Measurements from ENCODE around the gene TBC1D16. TPM values are rescaled to one million over a fixed set of nuclear protein-coding genes. Genes with fewer than 3 reads are reported as not detected.

TBC1D16 gene, protein sequence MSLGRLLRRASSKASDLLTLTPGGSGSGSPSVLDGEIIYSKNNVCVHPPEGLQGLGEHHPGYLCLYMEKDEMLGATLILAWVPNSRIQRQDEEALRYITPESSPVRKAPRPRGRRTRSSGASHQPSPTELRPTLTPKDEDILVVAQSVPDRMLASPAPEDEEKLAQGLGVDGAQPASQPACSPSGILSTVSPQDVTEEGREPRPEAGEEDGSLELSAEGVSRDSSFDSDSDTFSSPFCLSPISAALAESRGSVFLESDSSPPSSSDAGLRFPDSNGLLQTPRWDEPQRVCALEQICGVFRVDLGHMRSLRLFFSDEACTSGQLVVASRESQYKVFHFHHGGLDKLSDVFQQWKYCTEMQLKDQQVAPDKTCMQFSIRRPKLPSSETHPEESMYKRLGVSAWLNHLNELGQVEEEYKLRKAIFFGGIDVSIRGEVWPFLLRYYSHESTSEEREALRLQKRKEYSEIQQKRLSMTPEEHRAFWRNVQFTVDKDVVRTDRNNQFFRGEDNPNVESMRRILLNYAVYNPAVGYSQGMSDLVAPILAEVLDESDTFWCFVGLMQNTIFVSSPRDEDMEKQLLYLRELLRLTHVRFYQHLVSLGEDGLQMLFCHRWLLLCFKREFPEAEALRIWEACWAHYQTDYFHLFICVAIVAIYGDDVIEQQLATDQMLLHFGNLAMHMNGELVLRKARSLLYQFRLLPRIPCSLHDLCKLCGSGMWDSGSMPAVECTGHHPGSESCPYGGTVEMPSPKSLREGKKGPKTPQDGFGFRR
- 26.2 TPM for polyA plus RNA-seq (ENCODE audit: insufficient read length)

DNA sequence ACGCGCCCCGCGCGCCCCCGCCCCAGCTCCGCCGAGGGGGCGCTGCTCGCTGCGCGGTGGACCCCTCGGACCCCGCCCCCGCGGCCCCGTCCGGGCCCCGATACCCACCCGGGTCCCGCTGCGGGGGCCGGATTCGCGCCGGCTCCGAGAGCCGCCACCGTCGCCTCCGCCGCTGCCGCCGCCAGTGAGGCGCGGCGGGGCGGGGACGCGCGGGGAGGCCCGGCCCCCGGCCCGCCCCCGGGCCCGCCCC, at the start of gene TBC1D16:
Gene TBC1D16, minus strand, starts transcription at position 186 of the 250 bp plus-strand sequence. CDS start 22,325 bp downstream, outside the sequence.
- DNase-seq (ENCODE audit: low read depth) = no peak

DNA sequence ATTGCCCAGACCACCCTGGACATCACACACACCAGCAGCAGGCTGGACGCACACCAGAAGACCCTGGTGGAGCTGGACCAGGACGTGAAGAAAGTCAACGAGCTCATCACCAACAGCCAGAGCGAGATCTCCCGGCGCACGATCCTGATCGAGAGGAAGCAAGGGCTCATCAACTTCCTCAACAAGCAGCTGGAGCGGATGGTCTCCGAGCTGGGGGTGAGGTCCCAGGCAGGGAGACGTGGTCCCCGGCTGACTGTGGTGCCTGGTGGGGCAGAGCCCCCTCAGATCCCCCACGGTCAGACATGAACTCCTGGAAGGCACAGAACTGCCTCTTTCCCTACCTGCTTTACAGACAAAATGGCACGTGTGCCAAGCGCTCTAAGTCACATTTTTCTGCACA, 49.1 kb upstream of the TBC1D16 start:
- no peak for DNase-seq (ENCODE audit: low read depth)

DNA sequence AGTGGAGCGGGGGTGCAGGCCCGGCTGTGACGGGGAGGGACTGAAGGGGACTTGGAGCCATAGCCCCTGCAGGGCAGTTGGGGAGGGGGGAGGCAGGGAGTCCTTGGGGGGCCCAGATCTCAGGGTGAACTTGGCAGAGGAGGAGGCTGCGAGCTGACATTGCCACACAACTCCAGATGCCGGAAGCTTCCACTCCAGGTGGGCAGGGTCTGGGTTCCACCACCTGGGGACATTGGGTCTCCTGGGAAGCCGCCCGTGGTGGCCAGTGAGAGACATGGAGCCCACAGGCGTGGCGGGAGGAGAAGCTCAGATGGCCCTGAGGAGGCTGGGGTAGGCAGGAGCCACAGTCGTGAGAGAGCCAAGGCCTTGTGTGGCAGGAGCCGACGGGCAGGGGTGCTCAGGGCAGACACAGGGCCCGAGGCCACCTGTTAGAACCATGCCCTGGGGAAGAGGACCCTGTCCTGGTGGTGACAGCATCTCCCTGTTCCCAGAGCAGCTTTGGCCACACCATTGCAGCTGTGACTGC, 47.5 kb upstream of the TBC1D16 start:
- DNase-seq (ENCODE audit: low read depth) = no peak

DNA sequence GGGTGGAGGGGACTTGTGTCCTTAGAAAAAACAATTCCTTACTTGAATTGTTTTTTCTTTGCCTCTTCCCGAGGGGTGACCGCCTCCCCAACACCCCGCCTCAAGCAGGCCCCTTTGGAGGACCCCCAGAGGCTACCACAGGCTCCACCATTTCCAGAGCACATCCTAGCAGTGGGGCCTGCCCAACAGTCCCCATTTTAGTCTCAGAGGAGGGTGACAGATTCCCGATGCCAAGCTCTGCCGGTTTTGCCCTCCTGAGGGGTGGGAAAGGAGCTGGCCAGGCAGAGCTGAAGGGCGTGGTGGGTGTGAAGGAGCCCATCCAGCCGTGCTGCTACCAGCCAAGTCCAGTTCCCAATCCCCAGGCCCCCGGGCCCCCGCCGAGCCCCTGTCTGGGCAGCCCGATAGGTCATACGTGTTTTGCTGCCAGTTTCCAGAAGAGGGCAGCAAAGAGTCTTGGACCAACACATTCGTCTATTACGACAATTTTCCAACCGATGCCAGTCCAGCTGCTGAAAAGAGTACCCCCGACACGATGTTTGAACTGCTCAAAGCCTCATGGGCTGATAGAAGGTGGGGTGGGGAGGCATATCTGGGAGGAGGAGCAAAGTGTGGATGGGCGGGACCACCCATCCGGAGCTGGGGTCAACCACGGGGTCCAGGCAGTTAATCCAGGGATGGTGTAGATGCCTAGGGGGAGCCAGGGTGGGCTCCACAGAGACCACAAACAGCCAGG, 46.9 kb upstream of the TBC1D16 start:
- DNase-seq (ENCODE audit: low read depth) = peak; percentile 67

DNA sequence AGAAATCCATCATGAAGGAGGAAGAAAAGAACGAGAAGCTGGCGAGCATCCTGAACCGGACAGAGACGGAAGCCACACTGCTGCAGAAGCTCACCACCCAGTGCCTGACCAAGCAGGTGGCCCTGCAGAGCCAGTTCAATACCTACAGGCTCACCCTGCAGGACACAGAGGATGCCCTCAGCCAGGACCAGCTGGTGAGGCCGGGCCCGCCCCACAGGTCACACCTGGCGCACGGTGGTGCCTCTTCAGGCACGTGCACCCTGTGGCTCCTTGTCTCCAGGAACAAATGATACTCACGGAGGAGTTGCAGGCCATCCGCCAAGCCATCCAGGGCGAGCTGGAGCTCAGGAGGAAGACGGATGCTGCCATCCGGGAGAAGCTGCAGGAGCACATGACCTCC, 45.9 kb upstream of the TBC1D16 start:
- no peak for DNase-seq (ENCODE audit: low read depth)

DNA sequence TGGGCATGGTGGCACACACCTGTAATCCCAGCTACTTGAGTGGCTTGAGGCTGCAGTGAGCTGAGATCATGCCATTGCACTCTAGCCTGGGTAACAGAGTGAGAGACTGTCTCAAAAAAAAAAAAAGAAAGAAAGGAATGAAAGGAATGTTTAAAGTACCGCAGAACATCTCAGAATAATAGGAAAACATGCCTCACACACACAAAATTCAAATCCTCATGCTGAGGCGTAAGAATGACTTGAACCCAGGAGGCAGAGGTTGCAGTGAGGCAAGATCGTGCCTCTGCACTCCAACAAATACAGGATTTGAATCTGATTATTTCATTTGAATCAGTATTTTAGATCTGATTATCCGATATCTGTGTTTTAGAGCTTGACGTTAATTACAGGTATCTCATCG, 44.4 kb upstream of the TBC1D16 start:
- no peak for DNase-seq (ENCODE audit: low read depth)

DNA sequence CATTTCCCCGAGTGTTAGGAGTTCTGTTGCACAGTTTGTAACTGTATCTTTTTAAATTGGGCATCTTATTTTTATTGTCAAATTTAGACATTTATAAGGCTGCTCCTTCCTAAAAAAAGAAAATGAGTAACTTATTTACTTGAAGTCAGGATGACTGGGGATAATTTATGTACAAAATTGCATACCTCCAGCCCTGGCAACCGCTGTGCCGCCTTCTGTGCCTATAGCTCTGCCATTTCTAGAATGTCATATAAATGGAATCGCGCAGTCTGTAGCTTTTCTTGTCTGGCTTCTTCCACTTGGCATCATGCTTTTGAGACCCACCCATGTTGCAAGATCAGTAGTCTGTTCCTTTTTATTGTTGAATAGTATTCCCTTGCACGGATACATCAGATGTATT, 36.7 kb upstream of the TBC1D16 start:
- no peak for DNase-seq (ENCODE audit: low read depth)

DNA sequence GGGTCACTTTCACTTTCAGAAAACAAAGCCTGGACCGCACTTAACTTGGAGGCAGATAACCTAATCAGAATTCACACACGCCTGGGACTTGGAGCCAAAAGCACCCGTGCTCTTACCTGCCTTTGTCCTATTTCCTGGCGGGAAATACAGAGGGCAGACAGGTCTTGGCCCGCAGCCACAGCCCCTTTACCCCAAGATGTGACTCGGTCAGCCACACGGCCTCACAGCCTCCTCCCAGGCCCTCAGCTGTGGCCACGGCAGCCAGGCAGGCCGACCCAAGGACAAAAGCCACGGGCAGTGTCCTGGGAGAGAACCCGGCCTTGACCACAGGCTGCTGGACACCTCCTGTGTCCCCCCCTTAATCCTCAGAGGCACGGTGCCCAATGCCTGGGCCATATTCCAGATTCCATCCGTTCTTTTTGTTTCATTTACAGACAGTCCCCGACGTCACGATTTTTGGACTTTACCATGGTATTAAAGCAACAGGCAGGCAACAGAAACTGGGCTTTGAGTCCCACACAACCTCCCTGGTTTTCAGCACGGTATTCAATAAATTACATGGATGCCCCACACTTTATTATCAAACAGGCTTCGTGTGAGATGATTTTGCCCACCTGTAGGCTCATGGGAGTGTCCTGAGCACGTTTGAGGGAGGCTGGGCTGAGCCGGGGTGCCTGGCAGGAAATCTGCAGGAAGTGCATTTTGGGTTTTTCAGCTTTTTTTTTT, 35.6 kb upstream of the TBC1D16 start:
- no peak for DNase-seq (ENCODE audit: low read depth)

DNA sequence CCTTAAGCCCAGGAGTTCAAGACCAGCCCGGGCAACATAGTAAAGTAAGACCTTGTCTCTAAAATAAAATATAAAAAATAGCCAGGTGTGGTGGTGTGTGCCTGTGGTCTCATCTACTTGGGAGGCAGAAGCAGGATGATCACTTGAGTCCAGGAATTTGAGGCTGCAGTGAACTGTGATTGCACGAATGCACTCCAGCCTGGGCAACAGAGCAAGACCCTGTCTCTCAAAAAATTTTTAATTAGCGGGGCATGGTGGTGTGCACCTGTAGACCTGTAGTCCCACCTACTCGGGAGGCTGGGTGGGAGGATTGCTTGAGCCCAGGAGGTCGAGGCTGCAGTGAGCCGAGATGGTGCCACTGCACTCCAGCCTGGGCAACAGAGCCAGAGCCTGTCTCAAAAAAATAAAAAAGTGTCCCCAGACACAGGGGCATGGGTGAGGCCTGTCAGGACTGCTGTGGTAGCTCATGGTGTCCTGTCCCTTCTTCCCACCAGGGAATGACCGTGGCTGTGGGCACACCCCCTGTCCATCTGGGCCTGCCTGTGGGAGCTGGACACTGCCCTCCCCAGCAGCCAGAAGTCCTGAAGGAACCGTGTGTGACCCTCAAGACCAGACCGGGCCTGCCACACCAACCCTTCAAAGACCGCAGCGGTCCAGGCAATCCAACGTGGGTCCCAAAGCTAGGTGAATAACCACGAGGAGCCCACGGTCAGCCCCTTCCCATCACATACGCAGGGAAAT, 34.9 kb upstream of the TBC1D16 start:
- no peak for DNase-seq (ENCODE audit: low read depth)

DNA sequence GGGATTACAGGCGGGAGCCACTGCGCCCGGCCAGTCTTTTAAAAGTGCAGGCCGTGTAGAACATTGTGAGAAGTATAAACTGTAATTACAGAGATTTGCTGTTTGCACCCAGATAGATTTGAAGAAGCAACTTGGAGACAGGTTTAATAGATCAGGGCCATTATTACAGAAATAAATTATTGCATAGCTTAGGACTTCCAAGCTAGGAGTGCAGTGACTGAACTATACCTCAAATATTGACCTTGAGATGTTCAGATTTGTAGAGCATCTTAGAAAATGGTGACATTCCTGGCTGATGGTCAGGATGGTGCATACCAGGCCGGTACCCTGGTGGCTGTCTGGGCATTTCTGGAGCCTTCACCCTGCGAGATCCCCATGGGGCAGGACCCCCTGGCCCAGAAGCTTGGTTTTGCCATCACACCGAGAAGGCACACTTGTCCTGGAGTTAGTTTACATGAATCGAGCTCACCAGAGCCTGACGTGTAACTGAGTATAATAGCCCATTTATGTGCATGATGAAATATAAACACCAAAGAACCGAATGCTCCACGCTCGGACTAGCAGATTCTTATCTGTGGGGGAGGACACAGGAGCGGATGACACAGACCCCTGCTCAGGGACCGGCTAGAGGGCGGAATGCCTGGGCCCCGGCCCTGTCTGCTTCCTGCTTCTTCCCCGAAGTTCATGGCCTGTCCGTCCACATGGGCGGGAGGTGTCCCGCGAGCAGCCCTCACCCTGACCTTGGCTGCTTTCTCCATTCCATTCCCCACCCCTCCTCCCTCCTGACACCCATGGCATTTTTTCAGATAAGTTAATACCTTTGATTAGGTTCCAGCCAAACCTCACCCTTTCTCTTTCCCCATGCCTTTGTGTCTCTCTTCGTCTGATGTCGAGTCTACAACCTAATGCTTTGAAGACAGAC, 32.9 kb upstream of the TBC1D16 start:
- DNase-seq (ENCODE audit: low read depth) = no peak

DNA sequence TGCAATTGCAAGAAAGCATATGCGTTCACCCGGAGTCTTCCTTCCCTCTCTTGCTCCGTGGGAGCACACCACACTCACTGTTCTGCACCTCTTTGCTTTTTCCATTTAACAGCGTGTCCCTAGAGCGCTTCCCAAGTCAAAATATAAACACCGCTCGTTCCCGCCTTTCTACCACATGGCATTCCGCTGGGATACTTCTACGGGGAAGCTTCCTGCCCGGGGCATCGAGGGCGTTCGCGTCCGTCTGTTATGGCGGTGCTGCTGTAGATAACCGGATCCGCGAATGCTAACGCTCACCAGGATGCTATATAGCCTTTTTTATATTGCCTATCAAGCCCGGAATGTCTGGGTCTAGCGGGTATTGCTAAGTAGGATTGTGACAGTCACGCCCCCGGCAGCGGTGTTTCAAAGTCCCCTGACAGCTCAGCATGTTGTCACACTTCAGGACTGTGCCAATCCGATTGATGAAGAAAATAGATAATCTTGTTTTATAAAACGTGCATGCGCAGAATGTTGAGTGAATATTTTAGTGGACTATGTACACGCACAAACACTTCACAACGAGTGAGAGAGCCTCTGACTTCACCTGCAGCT, 31.8 kb upstream of the TBC1D16 start:
- DNase-seq (ENCODE audit: low read depth) = no peak

DNA sequence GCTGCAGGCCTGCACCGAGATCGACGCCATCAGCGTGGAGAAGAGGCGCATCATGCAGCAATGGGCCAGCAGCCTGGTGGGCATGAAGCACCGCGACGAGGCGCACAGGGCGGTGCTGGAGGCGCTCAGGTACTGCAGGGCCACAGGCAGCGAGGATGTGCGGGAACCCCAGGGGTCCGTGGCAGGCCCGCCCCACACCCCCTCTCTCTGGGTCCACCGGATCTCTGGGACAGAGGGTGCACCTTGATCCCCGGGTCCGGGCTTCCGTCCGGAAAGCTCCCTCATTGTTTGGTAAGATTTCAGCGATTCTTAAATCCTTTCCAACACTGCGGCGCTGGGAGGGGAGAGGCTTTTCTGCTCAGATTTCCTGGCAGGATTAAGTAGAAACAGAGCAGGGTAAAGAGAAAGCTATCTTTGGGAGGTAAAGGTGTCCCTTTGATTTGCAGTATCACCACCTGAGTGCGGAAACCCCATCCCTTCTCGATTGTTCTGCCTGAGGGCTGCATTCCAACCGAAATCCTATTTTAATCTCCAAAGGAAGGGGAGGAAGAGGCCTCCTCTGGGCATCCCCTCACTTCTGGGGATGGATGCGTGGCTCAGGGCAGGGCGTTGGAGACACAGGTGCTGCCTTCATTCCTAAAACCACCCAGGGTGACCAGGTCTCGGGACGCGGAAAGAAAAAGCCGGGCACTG, 30.0 kb upstream of the TBC1D16 start:
- no peak for DNase-seq (ENCODE audit: low read depth)

DNA sequence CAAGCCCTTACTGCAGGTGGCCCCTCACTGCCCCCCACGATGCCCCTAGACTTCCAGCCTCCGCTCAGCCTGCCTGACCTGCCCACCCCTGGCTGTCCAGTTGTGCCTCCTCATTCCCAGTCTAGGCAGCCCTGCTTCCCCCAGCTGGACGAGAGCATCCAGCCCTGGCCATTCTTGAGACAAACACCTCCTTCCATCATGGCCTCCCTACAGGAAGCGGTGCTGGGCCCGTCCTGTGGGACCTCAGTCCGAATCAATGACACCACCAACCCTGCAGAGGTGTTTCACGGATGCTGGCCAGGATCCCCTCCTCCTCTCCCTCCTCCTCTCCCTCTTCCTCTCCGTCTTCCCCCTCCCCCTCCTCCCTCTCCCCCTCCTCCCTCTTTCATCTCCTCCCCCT, 29.0 kb upstream of the TBC1D16 start:
- DNase-seq (ENCODE audit: low read depth) = no peak

DNA sequence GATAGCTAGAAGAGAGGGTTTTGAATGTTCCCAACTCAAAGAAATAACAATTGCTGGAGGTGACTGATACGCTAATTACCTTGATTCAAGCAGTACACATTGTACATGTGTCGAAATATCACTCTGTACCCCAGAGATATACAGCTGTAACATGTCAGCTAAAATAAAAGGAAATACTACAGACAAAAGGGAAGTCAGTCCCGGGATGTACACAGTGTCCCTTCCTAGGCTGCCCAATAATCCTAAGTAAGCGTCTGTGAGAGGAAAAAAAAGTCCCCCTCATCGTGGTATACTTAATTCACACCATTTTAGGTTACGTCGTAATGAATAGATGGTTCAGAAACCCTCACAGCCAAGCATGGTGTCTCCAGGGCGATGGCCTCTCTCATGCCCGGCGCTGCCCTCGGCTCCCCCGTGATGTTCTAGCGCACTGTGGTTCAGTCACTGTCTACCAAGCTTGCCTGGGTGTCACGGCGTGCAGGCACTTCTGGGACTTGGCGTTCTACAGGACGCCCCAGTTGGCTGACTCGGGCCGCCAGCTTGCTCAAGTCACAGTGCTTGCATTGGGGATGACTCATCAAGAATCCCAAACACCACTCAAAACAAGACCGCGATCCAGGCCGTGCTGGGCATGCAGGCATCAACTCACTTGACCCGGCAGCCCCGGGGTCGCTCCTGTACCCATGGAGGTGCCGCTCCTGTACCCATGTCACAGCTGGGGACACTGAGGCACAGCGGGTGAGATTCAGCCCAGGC, 28.3 kb upstream of the TBC1D16 start:
- no peak for DNase-seq (ENCODE audit: low read depth)

DNA sequence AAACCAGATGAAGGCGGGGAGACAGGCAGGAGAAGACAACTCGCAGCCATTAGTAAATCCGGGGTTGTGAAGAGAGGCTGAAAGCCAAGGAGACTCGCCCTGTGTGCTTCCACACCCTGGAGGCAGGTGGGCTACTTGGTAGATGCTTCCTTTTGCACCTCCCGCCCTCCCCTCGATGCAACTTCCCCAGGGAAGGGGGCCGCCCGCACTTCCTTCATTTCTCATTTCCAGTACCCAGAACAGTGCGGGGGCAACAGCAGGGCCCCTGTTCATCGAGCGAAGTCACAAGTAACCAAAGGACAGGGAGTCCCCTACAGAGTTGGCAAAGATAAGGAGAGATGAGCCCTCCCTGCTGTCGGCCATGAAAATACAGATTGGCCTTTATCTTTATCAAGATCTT, 25.7 kb upstream of the TBC1D16 start:
- no peak for DNase-seq (ENCODE audit: low read depth)

DNA sequence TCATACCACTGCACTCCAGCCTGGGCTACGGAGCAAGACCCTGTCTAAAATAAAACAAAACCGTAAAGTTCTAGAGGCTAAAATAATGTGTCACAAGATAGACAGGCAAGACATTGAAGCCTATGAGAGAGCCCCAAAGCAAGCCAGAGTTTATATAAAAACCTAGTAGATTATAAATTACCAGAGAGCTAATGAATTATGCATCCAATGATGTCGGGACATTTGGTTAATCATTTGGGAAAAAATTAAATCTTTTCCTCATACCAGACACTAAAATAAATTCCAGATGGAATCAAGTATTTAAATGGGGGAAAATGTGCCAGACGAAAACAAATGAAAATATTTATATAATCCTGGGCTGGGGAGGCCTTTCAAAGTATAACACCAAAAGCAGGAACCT, 25.0 kb upstream of the TBC1D16 start:
- DNase-seq (ENCODE audit: low read depth) = no peak

DNA sequence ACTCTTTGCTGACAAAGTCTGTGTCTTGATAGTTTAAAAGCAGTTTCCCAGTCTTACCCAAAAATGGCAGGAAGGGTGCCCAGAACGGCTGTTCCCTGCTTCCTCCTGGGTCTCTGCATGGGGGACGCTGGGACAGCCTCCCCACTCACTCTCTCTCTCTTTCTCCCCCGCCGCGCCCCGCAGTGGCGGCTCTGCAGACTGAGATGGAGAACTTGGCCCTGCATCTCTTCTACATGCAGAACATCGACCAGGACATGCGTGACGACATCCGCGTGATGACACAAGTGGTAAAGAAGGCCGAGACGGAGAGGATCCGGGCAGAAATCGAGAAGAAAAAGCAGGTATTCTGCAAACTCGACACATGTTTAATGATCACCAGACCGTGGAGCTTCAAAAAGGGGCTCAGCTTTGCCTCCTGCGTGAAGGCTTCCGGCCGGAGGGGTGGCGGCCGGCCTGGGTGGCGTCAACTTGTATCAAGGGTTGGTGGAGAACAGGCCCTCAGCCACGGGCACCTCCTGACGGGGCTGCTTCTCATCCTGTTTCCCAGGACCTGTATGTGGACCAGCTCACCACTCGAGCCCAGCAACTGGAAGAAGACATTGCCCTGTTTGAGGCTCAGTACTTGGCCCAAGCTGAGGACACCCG, 22.8 kb upstream of the TBC1D16 start:
- DNase-seq (ENCODE audit: low read depth) = no peak

DNA sequence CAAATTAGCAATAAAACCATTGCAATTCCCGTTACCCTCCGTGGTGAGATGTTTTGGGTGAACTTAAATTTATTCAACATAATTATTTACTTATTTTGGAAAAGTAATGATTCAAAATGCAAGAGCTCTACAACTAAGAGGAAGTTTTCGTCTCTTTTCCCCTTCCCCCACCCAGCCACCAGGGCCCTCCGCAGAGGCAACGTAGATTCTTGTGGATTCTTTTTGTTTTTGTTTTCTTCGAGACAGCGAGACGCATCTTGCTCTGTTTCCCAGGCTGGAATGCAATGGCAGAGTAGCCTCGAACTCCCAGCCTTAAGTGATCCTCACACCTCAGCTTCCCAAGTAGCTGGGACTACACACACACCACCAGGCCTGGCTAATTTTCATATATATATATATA, 19.9 kb upstream of the TBC1D16 start:
- DNase-seq (ENCODE audit: low read depth) = no peak
